Mesenteric fat pad (tissue), 1 donor: ENCODE results near the gene PLA1A. TPM values are rescaled to one million over a fixed set of nuclear protein-coding genes. Genes with fewer than 3 reads are reported as not detected.

Experiments used
- DNase-seq: peaks from one replicate; pipeline ENCODE4 v3.0.0-alpha.2; 2020; ENCODE audit warnings: low spot score
- total RNA-seq: library from RNA; stranded (reverse); fragmentation: NEBNext Ultra II Directional; extraction: Animal tissue kit (Norgen Biotek cat#: 25700); gene quantifications from one replicate; pipeline ENCODE4 v1.2.1, GENCODE V29; 2021
- donor health status: DM: yes; HTN: yes; CAD: no.

Gene PLA1A
- total RNA-seq, 1 donor from 2014 or later = 3.4 TPM

DNA sequence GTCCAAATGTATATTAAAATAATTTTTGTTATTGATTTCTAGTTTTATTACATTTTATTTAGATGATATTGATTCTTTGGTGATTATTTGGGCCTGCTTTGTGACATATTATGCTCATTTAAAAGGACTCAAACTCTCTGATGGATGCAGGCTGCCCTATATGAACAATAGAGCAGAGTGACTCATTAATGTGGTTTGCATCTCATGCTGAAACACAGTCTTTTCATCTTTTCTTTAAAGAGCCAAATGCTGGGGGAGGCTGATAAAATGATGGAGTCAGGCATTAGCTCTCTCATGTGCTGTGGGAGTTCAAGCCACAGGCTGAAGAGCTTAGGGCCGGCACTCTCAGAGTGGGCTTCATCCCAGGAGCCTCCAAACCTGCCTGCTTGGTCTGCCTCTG lies 7.2 kb downstream of the PLA1A start:
- no peak for DNase-seq

DNA sequence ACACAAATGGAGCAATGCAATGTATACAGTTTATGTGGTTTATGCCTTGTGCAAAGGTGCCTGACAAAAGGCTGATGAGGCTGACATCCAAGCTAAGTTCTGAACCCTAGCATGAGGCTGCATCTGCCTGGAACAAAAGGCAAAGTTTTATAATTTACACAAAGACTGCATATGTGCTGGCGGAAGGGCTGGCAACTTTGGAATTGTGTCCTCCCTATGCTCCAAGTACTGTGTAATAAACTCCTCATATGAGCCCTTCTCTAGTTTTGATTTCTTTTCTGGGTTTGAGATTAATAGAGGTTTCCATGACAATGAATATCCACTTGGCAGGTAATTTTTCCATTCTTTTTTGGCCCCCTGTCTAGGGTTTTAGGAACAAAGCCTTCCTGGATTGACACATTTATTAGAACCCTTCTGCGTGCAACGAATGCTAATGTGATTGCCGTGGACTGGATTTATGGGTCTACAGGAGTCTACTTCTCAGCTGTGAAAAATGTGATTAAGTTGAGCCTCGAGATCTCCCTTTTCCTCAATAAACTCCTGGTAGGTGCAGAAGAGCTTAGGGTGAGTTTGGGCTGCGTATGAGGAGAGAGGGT lies 10.8 kb downstream of the PLA1A start:
- no peak for DNase-seq

DNA sequence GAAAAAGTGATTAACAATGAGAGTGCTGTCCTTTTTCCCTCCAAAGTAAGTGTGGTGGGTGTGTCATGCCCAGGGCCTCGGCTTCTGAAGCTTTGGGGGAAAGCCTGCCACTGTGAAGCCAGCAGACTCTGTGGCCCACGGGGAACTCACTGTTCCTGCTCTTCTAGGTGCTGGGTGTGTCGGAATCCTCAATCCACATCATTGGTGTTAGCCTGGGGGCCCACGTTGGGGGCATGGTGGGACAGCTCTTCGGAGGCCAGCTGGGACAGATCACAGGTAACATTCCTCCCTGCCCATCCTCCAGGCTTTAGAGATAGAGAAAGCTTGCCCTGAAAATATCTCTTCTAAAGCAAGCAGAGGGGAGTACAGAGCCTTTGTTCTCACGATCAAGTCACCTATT lies 11.6 kb downstream of the PLA1A start:
- no peak for DNase-seq

DNA sequence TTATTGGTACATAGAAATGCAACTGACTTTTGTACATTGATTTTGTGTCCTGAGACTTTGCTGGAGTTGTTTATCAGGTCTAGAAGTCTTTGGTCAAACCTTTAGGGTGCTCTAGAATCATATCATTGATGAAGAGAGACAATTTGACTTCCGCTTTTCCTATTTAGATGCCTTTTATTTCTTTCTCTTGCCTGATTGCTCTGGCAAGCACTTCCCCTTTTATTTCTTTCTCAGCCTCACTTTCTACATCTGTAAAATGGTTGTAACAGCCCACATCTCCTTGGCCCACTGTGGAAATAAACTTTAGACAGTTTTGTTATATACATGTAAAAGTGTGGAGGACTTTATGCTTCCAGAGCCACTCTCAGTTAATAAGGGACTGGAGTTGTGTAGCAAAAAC lies 14.0 kb downstream of the PLA1A start:
- DNase-seq = no peak

DNA sequence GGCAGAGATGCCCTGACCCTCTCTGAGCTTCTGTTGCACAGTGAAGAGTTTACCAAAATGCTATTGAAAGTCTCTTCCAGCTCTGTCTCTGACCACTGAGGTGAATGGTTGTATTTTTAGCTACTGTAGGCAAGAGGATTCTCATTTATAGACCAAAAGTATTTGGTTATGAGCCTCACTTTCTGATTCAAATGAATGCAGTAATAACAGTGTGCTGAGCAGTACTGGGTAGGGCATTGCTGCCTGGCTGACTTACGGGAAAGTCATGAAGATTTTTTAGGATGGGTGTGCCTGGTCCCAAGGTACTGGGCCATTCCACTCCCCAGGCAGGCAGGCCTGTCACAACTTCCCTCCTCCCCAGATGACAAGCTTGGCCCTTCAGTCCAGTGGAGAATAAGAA lies 15.5 kb downstream of the PLA1A start:
- no peak for DNase-seq

DNA sequence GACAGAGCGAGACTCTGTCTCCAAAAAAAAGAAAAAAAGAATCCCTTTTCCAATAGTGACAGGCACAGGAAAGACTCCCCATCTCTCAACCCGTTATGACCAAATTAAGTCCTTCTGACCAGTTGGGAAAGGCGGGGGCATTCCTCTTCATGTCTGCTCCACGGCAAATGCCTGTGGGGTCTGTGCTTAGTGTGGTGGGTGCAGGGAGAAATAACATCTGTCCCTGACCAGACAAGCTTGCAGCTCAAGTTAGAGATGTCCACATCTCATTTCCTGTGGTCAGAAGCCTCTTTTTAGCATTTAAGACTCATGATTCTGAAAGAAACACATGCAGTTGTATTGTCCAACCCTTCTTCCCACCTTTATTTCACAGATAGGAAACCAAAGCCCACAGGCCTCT lies 16.2 kb downstream of the PLA1A start:
- DNase-seq = no peak

DNA sequence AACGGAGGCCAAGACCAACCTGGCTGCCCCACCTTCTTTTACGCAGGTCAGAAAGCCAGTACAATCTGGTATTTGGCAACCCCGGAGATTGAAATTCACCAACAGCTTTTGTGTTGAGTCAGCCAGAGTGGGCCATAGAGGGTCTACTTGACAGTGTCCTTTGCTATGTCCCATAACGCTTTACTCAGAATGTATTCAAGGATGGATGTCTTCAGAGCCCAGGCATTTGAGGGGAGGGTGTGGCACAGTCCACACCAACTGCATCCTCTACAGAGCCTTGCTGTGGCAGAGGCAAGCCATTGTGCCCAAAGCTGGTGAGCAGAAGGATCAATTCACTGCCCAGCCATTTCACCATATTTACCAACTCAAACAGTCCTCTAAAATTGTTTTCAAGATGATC lies 18.4 kb downstream of the PLA1A start:
- DNase-seq = no peak

DNA sequence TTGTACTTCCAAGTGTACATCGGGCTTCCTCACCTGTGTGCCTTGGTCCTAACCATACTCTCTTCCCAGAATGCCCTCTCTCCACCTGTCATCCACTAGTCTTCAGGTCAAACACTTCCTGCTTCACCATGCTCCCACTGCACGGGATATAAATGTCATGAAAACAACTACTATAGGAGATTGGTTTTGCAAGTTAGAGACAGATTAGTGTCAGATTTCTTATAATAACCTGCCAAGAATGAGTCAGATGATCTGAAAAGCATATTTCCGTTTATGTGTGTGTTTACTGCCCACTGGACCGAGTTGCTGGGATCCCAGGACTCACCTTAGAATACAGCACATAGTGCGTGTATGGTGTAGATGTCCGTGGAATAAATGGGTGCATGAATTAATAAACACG lies 21.4 kb downstream of the PLA1A start:
- DNase-seq = no peak

DNA sequence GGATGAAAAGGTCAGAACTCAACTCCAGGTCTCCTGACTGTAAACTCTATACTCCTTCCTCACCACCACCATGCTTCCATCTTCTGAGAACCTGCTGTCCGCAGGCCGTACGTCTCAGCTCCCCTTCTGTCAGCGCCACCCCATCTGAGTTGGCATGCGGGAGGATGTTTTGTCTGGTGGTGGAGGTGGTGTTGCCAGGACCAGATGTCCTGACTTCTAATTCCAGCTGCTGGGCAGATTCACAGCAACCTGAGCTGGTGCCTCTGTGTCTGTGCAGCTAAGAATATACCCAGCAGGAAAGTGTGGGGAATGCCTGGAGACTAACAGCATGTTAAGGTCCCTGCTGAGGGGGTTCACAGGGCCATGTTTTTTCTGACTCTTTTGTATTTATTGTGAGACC lies 23.2 kb downstream of the PLA1A start:
- DNase-seq = no peak

DNA sequence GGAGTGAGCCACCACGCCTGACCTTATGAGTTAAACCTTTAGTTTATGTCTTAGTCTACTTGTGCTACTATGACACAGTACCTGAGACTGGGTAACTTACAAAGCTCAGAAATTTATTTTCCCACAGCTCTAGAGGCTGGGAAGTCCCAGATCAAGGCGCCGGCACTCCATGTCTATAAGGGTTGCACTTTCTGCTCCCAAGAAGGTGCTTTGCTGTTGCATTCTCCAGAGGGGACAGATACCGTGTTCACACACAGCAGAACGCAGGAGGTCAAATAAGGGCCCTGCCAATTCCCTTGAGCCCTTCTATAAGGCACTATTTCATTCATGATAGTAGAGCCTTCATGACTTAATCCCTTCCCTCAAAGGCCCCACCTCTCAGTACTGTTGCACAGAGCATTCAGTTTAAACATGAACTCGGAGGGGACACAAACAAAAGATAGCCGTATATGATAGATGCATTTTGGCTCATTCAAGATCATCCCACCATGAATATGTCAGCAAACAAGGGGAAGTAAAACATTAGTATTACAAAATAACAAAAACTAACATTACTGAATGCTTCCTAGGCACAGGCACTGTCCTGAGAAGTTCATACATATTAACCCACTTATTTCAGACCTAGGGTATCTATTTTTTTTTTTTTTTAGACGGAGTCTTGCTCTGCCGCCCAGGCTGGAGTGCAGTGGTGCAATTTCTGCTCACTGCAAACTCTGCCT lies 26.5 kb downstream of the PLA1A start:
- DNase-seq = no peak

DNA sequence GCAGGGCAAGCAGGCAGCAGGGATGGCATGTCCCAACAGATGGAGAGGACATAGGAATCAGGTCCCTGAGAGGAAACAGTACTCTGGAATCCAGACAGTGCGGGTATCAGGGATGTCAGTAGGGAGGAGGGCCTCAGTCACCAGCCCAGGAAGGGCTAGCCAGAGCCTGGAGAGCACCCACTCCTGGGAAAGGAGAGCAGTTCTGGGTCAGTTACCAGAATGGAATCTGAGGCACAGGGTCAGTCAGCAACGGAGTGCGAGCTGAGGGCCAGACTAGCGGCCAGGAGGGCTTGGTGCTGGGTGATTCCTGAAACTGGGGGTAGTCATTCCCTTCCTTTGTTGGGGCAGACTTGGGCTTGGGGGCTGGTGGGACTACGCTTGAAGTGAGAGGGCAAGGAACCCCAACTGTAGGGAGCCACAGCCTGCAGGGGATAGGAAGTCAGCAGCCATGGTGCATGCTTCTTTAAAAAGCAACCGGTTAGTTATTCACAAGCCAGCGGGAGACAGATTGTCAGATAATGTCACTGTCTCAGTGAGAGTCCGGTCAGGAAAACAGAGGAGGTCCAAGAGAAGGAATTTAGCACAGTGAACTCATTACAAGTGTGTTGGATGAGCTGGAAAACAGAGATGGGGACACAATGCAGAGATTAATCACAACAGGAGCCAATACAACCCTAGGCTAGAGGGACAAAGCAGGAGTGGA lies 27.9 kb downstream of the PLA1A start:
- DNase-seq = no peak

DNA sequence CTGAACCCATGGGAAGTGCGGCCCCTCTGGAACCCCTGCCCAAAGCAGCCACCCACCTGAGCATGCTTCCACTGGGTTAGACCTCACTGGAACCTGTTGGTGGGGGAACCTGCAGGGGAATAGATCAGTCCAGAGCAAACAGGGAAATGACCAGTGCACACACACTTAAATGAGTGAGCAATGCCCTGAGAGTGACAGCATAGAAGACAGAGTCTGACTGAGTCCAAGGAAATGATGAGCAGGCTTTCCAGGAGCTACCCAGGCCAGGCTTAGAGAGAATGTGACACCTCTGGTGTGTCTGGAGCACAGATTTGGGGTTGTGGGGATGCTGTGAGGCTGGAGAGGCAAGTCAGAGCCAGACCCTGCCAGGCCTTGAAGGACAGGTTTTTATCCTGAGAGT lies 28.5 kb downstream of the PLA1A start:
- no peak for DNase-seq

DNA sequence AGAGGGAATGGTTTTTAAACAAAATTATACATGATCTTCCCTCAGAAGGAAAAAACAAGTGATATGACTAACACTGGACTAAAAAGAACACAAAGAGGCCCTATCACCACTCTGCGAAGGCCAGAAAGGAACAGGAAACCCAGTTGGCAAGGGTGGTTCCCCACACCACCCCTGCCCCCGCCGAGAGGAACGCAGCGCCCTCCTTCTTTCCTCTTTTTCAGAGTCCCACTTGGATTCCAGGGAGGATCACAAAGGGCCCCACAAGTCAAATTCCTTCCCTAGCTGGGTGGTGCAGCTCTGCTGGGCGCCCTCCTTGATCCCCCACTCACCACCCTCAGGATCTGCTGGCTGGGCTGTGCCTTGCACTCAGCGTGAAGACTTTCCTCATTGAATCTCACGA lies 29.8 kb downstream of the PLA1A start:
- DNase-seq = no peak

DNA sequence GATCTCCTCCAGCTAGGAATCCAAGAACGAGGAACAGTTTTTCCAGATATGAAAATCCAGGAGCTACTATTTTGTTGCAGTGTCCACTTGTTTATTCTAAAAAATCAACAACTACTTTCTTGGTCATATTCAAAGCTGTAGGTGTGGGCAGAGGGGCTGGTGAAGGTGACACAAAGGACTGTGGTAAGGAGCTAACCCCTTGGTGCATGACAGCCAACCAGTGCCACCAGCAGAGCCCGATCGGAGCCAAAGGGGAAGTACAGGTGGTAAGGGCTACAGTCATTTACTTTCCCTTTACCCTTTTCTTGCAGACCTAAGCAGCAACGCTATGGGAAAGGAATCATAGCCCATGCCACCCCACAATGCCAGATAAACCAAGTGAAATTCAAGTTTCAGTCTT lies 30.7 kb downstream of the PLA1A start:
- DNase-seq = no peak

DNA sequence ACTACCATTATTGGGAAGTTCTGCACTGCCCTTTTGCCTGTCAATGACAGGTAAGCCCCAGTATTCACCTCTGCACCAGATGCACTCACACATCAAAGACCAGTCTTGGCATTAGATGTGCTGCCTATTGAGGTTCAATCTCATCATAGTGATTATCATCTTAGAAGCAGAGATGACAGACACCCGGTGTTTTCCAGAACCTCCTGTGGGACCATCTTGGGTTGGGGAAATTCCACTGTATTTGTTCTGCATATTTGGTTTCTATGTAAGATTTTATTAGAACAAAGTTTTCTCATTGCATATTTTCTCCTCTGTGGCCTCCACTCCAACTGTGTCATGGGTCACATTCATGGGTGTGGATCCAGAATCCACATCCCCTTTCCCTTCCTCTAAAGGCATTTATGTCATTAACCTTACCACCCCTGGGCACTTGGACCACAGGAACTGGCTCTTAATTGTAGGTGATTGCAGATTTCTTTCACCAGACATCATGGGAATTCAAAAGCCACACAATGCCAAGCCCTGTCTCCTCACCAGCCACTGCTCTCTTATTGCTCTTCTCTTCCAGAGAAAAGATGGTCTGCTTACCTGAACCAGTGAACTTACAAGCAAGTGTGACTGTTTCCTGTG lies 31.2 kb downstream of the PLA1A start:
- DNase-seq = no peak

DNA sequence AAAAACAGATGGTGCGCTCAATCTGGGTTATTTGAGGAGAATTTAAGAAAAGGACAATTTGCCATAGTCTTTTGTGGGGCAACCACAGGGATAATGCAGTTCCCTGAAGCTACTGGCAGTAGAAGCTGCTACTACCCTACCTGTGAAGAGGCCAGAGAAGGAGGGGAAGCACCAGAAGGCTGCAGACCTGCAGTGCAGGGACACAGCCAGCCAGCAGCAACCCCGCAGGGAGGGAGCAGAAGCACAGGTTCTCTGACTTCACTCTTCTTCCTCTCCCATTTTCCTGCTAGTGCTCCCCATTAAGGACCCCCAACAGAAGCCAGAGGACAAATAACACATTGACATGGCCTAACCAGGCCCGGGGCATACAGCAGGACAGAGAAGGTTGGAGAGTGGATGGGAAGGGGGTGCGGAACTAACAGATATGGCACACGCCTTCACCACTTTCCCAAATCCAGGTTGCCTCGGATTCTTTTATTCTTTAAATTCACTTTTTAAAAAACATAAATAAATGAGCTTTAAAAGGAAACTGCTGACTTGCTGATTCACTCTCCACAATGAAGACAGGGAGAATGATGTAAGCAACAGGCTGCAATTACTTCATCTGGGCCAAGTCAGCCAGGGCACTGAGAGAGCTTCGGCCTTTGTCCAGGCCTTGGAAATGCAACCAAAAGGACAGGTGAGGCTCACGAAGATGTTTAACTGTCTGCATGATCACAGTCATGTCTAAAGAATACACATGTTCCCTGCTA lies 32.6 kb downstream of the PLA1A start:
- no peak for DNase-seq

DNA sequence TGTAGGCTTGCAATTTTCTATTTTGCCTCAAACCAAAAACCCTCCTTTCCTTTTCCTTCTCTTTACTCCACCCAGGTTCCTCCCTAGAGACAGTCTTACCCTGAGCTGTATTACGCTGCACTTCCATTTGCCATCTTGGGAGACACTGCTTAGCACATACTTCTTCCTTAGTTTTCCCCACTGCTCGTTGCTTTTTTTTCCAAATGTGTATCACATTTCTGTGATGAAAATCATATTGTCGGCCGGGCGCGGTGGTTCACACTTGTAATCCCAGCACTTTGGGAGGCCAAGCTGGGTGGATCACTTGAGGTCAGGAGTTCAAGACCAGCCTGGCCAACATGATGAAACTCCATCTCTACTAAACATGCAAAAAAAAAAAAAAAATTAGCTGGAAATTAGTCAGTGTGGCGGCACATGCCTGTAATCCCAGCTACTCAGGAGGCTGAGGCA lies 33.2 kb downstream of the PLA1A start:
- no peak for DNase-seq

DNA sequence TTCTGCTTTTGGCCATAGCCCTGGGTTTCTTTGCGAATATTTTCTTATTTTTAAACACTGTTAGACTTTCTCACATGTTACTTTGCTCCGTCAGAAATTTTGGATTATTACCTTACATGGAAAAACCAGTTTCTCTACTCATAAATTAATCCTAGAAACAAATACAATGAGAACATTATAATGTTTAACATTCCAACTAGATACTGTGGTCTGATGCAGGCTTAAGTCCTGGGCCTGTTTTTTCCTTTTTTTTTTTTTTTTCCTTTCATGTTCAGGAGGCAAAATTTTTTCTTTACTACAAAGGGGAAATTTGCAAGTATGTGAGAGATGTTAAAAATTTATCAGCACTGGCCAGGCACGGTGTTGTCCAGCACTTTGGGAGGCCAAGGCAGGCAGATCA lies 33.8 kb downstream of the PLA1A start:
- no peak for DNase-seq

DNA sequence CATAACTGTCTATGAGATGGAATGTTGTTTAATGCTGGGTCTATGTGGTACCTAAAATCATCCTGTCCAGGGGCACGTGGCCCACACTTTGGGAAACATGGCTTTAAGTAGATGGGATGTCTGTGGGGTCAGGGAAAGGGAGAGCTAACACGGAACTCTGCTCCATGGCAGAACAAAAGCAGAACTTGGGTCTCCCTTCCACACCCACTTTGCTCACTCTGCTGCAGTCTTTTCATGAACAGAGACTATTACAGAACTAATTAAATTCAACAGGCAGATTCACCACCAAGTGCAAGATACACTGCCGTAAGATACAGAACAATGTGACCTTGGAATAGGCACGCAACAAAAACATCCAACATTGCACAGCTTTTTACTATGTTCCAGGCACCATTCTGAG lies 34.5 kb downstream of the PLA1A start:
- no peak for DNase-seq

DNA sequence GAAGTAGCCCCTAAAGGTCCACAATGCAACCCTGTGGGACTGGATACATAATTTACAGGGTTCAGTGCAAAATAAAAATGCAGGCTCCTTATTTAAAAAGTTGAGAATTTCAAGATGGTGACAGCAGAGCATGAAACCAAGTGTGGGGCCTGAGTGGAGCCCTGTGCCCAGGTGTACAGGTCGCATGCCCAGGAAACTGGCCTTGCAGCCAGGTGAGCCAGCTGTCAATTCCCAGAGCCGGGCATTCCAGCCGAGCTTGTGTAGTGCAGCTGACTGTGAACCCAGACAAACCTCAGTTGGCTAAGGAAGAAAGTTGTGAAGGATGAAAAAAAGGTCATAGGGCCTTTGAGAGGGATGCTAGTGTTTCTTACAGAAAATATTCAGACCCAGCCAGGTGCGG lies 35.1 kb downstream of the PLA1A start:
- DNase-seq = no peak

DNA sequence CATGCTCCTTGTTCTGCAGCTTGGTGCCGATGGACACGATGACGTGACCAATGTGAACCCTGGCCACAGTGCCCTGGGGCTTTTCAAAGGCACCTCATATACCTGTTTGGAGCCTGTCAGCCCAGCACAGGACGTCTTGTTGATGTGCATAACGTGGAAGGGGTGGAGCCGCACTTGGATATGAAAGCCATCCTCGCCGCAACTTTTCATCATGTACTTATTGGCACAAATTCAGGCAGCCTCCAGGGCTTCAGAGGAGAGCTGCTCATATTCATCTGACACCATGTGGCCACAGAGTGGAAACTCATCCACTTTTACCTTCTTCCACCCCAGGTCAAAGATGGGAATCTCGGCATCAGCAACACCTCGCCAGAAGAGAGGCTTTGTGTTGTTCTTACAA lies 38.0 kb downstream of the PLA1A start:
- no peak for DNase-seq

DNA sequence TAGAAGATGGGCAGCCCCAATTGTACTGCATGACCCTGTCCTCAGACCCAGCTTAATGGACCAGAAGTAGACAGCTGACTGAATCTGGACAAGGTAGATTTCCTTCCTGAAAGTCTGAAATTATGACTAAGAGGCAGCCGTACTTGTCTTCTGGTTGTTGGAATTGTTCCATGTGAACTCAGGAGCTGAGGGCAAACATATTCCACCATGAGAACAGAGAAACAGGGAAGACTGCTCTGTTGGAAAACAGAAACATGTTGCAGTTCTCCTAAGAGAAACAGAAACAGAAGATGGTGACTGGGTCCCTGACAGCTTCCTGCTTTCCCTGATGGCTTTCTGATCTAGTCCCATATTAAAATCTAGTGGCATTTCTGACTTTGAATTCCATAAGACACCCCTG lies 38.6 kb downstream of the PLA1A start:
- no peak for DNase-seq
